ENCODE data around the gene HDDC3.

- TF ChIP-seq CTCF (IDR thresholded peaks at IDR 0.05; ENCODE audit: low read depth, low read length): no peak
- no peak for TF ChIP-seq MAX (IDR thresholded peaks at IDR 0.05; ENCODE audit: low read depth, low read length)
These were observed 48.8 kb downstream of the HDDC3 start for GRCh38 chr15:90883526-90883975.
